Panc1 (cell line): ENCODE measurements around the gene NUP210. TPM values are rescaled to one million over a fixed set of nuclear protein-coding genes. Genes with fewer than 3 reads are reported as not detected.

Source experiments
- ATAC-seq: fragments of 200-7000 bp; cut with Tn5 transposase; 2 replicates; pipeline ENCODE4 v1.9.1; 2020; ENCODE audit warnings: mild to moderate bottlenecking, moderate library complexity
- BruUV-seq: library from RNA; stranded (reverse); fragments of 400-500 nt; replicated peaks from 2 replicates; lab custom pipeline; 2021; lab: Mats Ljungman, UMichigan
- CTCF ChIA-PET: fragments of 300-600 bp; sonication (Branson Sonifier 250); formaldehyde crosslinking; loops from one replicate; lab custom pipeline; 2022; ENCODE audit warnings: antibody characterized with exemption; lab: Charles Lee
- POLR2A ChIA-PET: fragments of 300-600 bp; sonication (Branson Sonifier 250); formaldehyde crosslinking; loops from one replicate; lab custom pipeline; 2022; ENCODE audit warnings: antibody characterized with exemption; lab: Charles Lee
- DNase-seq: peaks from one replicate; pipeline ENCODE4 v3.0.0-alpha.2; 2010; ENCODE audit warnings: low read depth, low spot score
- H3K27ac ChIP-seq: 2 replicates; pipeline ENCODE4 v1.5.1; 2011; ENCODE audit warnings: mild to moderate bottlenecking, low read length, inconsistent platforms
- H3K27me3 ChIP-seq: fragments of 200-500 bp; sonication (Bioruptor generic); 2 replicates; pipeline ENCODE4 v1.6.0; 2014; ENCODE audit warnings: low read length, inconsistent platforms; ENCODE audit not compliant: control insufficient read depth, insufficient read depth
- H3K36me3 ChIP-seq: fragments of 200-500 bp; sonication (Bioruptor generic); 2 replicates; pipeline ENCODE4 v1.5.1; 2014; ENCODE audit warnings: inconsistent platforms, mild to moderate bottlenecking, low read length, moderate library complexity; ENCODE audit not compliant: control insufficient read depth, insufficient read depth
- H3K4me1 ChIP-seq: 2 replicates; pipeline ENCODE4 v1.5.1; 2011; ENCODE audit warnings: inconsistent platforms, mild to moderate bottlenecking, low read length, moderate library complexity; ENCODE audit not compliant: control insufficient read depth, insufficient read depth
- H3K4me3 ChIP-seq, 2 experiments: 2 replicates each; pipeline ENCODE4 v1.5.1; 2011 to 2012; ENCODE audit warnings: low read depth in 2 of 2, low read length in 2 of 2, mild to moderate bottlenecking in 2 of 2, inconsistent platforms in 1 of 2, moderate library complexity in 1 of 2
- H3K9me3 ChIP-seq: fragments of 200-500 bp; sonication (Bioruptor generic); 2 replicates; pipeline ENCODE4 v1.5.1; 2014; ENCODE audit warnings: low read depth, mild to moderate bottlenecking, inconsistent platforms, low read length, moderate library complexity; ENCODE audit not compliant: control insufficient read depth, insufficient read depth
- POLR2AphosphoS5 ChIP-seq: IDR thresholded peaks from 2 replicates; pipeline ENCODE4 v1.6.1; 2012; ENCODE audit warnings: mild to moderate bottlenecking, low read depth, low read length, moderate library complexity
- SIN3A ChIP-seq: IDR thresholded peaks from 2 replicates; pipeline ENCODE4 v1.6.1; 2012; ENCODE audit warnings: low read depth, mild to moderate bottlenecking, low read length, moderate library complexity, borderline replicate concordance; ENCODE audit not compliant: insufficient read depth
- TCF7L2 ChIP-seq: IDR thresholded peaks from 2 replicates; pipeline ENCODE4 v1.6.1; 2011; ENCODE audit warnings: mild to moderate bottlenecking, low read depth, low read length, inconsistent platforms
- in situ Hi-C: cut with HindIII; loops from 2 replicates; pipeline ENCODE4 v1.10.0; 2016; ENCODE audit warnings: low sequenced_read_pairs, low pct_unique_long_range_greater_than_20kb
- intact Hi-C: fragments of 100-400 bp; cut with micrococcal nuclease; formaldehyde crosslinking; loops from one replicate; pipeline ENCODE4 v1.10.0; 2022; ENCODE audit not compliant: unreplicated experiment
- total RNA-seq: library from RNA; stranded (reverse); gene quantifications from one replicate; pipeline ENCODE4 v1.2.1, GENCODE V29; 2021; ENCODE audit not compliant: unreplicated experiment
- TF ChIP-seq, protein P1 (sequence below): fragments of 450-650 bp; IDR thresholded peaks from 2 replicates; pipeline ENCODE4 v1.5.1; 2017; ENCODE audit warnings: mild to moderate bottlenecking
- TF ChIP-seq, protein P2 (sequence below), 2 experiments: IDR thresholded peaks; 2 replicates each; pipeline ENCODE4 v1.6.1; 2011 to 2012; ENCODE audit warnings: low read depth in 2 of 2, control low read depth in 1 of 2, low read length in 1 of 2, mild to moderate bottlenecking in 1 of 2, moderate library complexity in 1 of 2; ENCODE audit not compliant: insufficient read depth in 1 of 2

The NUP210 gene
- total RNA-seq, 1 experiment from 2014 or later = 36.8 TPM

DNA sequence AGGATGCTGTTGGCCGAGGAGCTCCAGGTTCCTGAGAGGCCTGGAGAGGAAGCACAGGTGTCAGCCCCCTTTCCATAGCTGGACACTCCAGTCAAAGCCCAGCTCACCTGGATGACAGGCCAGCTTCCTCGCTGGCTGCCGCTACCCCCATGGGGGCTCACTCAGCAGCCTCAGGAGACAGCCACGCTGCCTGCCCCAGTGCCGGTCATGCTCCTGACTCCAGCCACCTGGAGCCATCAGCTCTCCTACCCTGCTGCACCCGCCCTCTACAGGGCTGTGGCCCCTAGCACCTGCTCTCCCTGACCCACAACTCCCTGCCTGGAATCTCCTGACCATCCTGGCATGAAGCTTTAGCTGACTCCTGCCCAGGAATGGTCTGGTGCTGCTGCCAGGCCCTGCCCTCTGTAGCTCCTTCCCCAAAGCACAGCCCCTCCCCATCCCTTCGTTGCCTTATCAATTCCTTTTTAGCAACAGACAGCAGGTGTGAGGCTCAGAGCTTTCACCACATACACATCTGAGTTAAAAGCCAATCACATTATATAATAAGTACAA, 94.2 kb downstream of the NUP210 start:
- no peak overlapping the region for H3K4me3 ChIP-seq
- DNase-seq (no peak), ATAC-seq (no peak)
- BruUV-seq = no TSS peak
- intact Hi-C loops (no loop called here), in situ Hi-C loops (no loop called here)
- no peak overlapping the region for H3K27ac ChIP-seq
- POLR2A ChIA-PET = no interaction called here
- H3K27me3 ChIP-seq = no peaks in the 10 kb centered on the region
- TF ChIP-seq TCF7L2 (no peak), POLR2AphosphoS5 (no peak), SIN3A (no peak)
- TF ChIP-seq, protein P1, sequence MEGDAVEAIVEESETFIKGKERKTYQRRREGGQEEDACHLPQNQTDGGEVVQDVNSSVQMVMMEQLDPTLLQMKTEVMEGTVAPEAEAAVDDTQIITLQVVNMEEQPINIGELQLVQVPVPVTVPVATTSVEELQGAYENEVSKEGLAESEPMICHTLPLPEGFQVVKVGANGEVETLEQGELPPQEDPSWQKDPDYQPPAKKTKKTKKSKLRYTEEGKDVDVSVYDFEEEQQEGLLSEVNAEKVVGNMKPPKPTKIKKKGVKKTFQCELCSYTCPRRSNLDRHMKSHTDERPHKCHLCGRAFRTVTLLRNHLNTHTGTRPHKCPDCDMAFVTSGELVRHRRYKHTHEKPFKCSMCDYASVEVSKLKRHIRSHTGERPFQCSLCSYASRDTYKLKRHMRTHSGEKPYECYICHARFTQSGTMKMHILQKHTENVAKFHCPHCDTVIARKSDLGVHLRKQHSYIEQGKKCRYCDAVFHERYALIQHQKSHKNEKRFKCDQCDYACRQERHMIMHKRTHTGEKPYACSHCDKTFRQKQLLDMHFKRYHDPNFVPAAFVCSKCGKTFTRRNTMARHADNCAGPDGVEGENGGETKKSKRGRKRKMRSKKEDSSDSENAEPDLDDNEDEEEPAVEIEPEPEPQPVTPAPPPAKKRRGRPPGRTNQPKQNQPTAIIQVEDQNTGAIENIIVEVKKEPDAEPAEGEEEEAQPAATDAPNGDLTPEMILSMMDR = no peak
- TF ChIP-seq, protein P2, sequence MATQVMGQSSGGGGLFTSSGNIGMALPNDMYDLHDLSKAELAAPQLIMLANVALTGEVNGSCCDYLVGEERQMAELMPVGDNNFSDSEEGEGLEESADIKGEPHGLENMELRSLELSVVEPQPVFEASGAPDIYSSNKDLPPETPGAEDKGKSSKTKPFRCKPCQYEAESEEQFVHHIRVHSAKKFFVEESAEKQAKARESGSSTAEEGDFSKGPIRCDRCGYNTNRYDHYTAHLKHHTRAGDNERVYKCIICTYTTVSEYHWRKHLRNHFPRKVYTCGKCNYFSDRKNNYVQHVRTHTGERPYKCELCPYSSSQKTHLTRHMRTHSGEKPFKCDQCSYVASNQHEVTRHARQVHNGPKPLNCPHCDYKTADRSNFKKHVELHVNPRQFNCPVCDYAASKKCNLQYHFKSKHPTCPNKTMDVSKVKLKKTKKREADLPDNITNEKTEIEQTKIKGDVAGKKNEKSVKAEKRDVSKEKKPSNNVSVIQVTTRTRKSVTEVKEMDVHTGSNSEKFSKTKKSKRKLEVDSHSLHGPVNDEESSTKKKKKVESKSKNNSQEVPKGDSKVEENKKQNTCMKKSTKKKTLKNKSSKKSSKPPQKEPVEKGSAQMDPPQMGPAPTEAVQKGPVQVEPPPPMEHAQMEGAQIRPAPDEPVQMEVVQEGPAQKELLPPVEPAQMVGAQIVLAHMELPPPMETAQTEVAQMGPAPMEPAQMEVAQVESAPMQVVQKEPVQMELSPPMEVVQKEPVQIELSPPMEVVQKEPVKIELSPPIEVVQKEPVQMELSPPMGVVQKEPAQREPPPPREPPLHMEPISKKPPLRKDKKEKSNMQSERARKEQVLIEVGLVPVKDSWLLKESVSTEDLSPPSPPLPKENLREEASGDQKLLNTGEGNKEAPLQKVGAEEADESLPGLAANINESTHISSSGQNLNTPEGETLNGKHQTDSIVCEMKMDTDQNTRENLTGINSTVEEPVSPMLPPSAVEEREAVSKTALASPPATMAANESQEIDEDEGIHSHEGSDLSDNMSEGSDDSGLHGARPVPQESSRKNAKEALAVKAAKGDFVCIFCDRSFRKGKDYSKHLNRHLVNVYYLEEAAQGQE (IDR thresholded peaks at IDR 0.05; ENCODE audit: insufficient read depth in 1 of 2, low read depth in 2 of 2, low read length in 1 of 2) = no peak
- CTCF ChIA-PET = no interaction called here
- H3K9me3 ChIP-seq = no peaks in the 10 kb centered on the region
- H3K4me1 ChIP-seq = no peaks in the 10 kb centered on the region
- no peaks in the 10 kb centered on the region for H3K36me3 ChIP-seq

DNA sequence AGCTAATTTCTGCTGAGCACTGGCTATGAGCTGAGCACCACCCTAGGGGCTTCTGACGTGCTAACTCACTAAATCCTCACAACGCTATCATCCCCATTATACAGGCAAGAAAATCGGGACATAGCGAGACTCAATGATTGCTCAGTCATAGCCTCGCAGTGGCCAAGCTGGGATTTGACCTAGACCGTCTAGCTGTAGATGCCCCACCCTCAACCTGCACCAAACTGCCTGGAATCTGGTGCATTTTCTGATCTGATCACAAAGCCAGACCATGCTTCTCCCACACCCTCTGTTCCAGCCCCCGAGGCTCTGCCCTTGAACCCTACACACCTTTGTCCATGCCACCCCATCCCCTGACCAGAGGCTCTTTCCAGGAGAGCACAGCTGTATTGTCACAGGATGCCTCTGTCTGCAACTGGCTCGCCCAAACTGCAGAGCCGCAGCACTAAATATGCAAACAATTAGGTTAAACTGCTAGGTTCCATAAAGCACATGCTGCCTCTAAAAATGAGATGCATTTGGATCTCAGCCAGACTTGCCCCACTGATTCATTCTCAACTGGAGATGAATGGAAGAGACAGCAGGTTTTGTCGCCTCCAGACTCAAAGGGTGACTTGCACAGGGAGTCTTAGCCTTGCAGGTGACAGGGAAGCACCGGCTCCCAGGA, 95.2 kb downstream of the NUP210 start:
- no peak overlapping the region for H3K27ac ChIP-seq
- TF ChIP-seq, protein P2 (IDR thresholded peaks at IDR 0.05; ENCODE audit: insufficient read depth in 1 of 2, low read depth in 2 of 2, low read length in 1 of 2) = no peak
- TF ChIP-seq POLR2AphosphoS5 = no peak
- no peaks in the 10 kb centered on the region for H3K27me3 ChIP-seq
- BruUV-seq = no TSS peak
- DNase-seq (no peak), ATAC-seq (no peak)
- POLR2A ChIA-PET = no interaction called here
- CTCF ChIA-PET = no interaction called here
- no peaks in the 10 kb centered on the region for H3K9me3 ChIP-seq
- intact Hi-C loops (no loop called here), in situ Hi-C loops (no loop called here)
- no peaks in the 10 kb centered on the region for H3K4me1 ChIP-seq
- H3K36me3 ChIP-seq = no peaks in the 10 kb centered on the region
- H3K4me3 ChIP-seq = no peak overlapping the region
